ENCODE data around the gene STK24.

STK24 gene

GRCh38 chr13:98577836-98578285 lies 954 bp upstream of the STK24 start:
- Mint-ChIP-seq H3K4me3 (peak overlapping the region; percentile 85), H3K9me3 (no peaks in the 10 kb centered on the region), H3K27me3 (ENCODE audit: low read depth, poor library complexity) (peaks cover 8% of the 10 kb centered on the region), H3K36me3 (ENCODE audit: low read depth) (no peaks in the 10 kb centered on the region), H3K27ac (peak overlapping the region; percentile 98), H3K4me1 (peaks cover 66% of the 10 kb centered on the region)
- TF ChIP-seq, protein P1, sequence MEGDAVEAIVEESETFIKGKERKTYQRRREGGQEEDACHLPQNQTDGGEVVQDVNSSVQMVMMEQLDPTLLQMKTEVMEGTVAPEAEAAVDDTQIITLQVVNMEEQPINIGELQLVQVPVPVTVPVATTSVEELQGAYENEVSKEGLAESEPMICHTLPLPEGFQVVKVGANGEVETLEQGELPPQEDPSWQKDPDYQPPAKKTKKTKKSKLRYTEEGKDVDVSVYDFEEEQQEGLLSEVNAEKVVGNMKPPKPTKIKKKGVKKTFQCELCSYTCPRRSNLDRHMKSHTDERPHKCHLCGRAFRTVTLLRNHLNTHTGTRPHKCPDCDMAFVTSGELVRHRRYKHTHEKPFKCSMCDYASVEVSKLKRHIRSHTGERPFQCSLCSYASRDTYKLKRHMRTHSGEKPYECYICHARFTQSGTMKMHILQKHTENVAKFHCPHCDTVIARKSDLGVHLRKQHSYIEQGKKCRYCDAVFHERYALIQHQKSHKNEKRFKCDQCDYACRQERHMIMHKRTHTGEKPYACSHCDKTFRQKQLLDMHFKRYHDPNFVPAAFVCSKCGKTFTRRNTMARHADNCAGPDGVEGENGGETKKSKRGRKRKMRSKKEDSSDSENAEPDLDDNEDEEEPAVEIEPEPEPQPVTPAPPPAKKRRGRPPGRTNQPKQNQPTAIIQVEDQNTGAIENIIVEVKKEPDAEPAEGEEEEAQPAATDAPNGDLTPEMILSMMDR (IDR thresholded peaks at IDR 0.05): no peak
- peak; percentile 21 for DNase-seq

- H3K27ac Mint-ChIP-seq: no peak overlapping the region
- peaks cover 68% of the 10 kb centered on the region for H3K4me1 Mint-ChIP-seq
- peak overlapping the region; percentile 92 for H3K4me3 Mint-ChIP-seq
- no peaks in the 10 kb centered on the region for H3K9me3 Mint-ChIP-seq
- peaks cover 8% of the 10 kb centered on the region for H3K27me3 Mint-ChIP-seq (ENCODE audit: low read depth, poor library complexity)
- peaks cover 2% of the 10 kb centered on the region for H3K36me3 Mint-ChIP-seq (ENCODE audit: low read depth)
- peak; percentile 59 for DNase-seq
- TF ChIP-seq, protein P1 (IDR thresholded peaks at IDR 0.05): no peak
Measured at GRCh38 chr13:98576200-98576945, 534 bp downstream of the STK24 start.

- DNase-seq: no peak
- H3K36me3 Mint-ChIP-seq (ENCODE audit: low read depth): peaks cover 7% of the 10 kb centered on the region
- H3K9me3 Mint-ChIP-seq: no peaks in the 10 kb centered on the region
- H3K4me3 Mint-ChIP-seq: peak overlapping the region; percentile 92
- TF ChIP-seq, protein P1 (IDR thresholded peaks at IDR 0.05): no peak
- peaks cover 8% of the 10 kb centered on the region for H3K27me3 Mint-ChIP-seq (ENCODE audit: low read depth, poor library complexity)
- H3K4me1 Mint-ChIP-seq: peaks cover 71% of the 10 kb centered on the region
- H3K27ac Mint-ChIP-seq: peak overlapping the region; percentile 89
Measured at GRCh38 chr13:98575904-98576199, 1.1 kb downstream of the STK24 start.

- peak overlapping the region; percentile 92 for H3K4me3 Mint-ChIP-seq
- H3K27me3 Mint-ChIP-seq (ENCODE audit: low read depth, poor library complexity): peaks cover 8% of the 10 kb centered on the region
- TF ChIP-seq, protein P1 (IDR thresholded peaks at IDR 0.05): no peak
- peaks cover 77% of the 10 kb centered on the region for H3K4me1 Mint-ChIP-seq
- DNase-seq: no peak
- H3K27ac Mint-ChIP-seq: peak overlapping the region; percentile 89
- peaks cover 1% of the 10 kb centered on the region for H3K9me3 Mint-ChIP-seq
- peaks cover 11% of the 10 kb centered on the region for H3K36me3 Mint-ChIP-seq (ENCODE audit: low read depth)
Measured at GRCh38 chr13:98575009-98575903, 1.7 kb downstream of the STK24 start.

- peak overlapping the region; percentile 98 for H3K27ac Mint-ChIP-seq
- H3K4me3 Mint-ChIP-seq: peak overlapping the region; percentile 23
- no peak for DNase-seq
Measured at GRCh38 chr13:98571955-98572662, 4.8 kb downstream of the STK24 start.

More at GRCh38 chr13:98571955-98572662, 4.8 kb downstream of the STK24 start:
- peaks cover 42% of the 10 kb centered on the region for H3K36me3 Mint-ChIP-seq (ENCODE audit: low read depth)
- H3K9me3 Mint-ChIP-seq: peaks cover 27% of the 10 kb centered on the region
- TF ChIP-seq, protein P1 (IDR thresholded peaks at IDR 0.05): no peak
- H3K27me3 Mint-ChIP-seq (ENCODE audit: low read depth, poor library complexity): peaks cover 3% of the 10 kb centered on the region
- peaks cover 84% of the 10 kb centered on the region for H3K4me1 Mint-ChIP-seq

Data from nephron progenitor cell (in vitro differentiated cells).